GM12875 (cell line): ENCODE results near the gene PSMA3.
A peak's percentile ranks its signal among the peaks of the same experiment; 100 is the strongest.

Experiments
- H3K4me3 ChIP-seq: one replicate; pipeline ENCODE4 v1.5.1; 2011; ENCODE audit warnings: low read depth, low read length, control low read depth
- TF ChIP-seq, protein P1 (sequence below): IDR thresholded peaks from 2 replicates; pipeline ENCODE4 v1.5.1; 2011; ENCODE audit warnings: low read depth, mild to moderate bottlenecking, control low read depth, inconsistent platforms, low read length, moderate library complexity, borderline replicate concordance; ENCODE audit not compliant: insufficient read depth

PSMA3 gene

DNA sequence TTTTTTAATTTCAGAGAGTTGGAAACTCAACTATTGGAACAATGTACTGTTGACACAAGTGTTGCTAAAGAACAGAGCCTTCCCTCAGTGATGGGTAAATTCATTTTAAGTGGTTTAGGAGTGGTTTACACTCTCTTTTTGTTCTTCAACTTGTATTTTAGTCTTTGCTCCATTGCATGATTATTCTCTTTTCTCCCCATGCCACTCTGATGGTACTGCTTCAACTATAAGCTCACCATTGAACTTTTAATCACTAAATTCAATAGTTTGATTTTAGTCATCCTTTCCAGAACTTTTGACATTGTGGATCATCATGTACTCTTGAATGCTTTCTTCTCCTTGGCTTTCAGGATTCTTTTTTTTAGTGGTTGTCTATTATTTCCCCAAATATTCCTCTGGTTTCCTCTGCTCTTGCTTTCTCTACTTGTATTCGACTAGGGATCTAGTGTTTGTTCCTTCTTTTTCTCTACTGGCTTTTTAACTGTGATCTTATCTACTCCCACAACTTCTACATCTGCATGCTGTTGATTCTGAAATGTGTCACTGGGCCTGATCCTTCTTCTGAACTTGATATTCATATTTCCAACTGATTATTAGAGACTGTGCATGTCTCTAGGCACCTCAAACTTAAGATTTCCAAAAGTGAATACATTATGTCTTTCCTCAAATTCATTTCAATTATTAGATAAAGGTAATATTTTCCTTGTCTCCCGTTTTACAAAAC is 29.3 kb upstream of the PSMA3 start:
- TF ChIP-seq, protein P1, sequence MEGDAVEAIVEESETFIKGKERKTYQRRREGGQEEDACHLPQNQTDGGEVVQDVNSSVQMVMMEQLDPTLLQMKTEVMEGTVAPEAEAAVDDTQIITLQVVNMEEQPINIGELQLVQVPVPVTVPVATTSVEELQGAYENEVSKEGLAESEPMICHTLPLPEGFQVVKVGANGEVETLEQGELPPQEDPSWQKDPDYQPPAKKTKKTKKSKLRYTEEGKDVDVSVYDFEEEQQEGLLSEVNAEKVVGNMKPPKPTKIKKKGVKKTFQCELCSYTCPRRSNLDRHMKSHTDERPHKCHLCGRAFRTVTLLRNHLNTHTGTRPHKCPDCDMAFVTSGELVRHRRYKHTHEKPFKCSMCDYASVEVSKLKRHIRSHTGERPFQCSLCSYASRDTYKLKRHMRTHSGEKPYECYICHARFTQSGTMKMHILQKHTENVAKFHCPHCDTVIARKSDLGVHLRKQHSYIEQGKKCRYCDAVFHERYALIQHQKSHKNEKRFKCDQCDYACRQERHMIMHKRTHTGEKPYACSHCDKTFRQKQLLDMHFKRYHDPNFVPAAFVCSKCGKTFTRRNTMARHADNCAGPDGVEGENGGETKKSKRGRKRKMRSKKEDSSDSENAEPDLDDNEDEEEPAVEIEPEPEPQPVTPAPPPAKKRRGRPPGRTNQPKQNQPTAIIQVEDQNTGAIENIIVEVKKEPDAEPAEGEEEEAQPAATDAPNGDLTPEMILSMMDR, result no peak
- no peak overlapping the region for H3K4me3 ChIP-seq

DNA sequence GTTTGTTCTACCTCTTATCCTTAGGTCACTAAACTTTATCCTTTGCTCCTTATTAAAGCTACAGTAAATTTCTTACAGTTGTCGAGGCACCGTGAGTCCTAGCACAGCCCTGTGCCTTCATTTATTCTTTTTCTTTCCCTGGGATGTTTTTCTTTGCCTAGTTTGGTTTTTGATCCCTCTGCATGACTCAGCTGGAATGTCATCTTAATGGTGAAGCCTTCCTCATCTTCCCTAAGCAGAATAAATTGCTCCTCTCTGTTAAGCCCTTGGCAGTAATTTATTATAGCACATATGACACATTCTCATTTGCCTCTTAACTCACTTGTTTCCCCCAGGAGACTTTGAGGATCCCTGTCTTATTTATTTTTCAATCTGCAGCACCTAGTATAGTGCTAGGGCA is 28.1 kb upstream of the PSMA3 start:
- H3K4me3 ChIP-seq, result no peak overlapping the region
- TF ChIP-seq, protein P1, result no peak

DNA sequence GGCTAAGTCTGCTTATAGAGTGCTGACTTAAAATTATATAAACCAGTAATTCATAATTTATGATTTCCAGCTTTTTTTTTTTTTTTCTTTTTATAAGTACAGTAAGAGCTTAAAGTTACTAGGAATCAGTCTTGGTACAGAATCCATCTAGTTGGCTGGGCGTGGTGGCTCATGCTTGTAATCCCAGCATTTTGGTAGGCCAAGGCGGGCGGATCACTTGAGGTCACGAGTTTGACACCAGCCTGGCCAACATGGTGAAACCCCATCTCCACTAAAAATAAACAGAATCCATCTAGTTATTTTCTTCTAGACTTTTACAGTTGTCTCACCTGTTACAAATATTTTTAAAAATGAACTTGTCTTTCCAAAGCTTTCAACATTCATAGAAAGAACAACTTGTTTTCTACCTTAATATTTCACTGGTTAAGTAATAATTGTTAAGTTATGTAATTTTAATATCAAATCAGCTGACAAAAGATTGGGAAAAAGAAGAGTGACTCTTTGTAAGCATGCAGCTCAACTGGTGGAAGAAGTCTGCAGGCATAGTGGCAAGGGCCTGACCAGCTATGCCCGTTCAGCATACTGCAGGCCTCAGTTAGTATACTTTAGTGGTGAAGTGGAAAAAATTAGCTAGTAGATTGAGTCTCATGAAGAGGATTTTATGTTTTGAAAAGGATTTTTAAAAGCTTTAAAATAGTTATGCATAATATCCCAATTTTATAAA is 17.4 kb upstream of the PSMA3 start:
- H3K4me3 ChIP-seq, result no peak overlapping the region
- TF ChIP-seq, protein P1, result no peak

DNA sequence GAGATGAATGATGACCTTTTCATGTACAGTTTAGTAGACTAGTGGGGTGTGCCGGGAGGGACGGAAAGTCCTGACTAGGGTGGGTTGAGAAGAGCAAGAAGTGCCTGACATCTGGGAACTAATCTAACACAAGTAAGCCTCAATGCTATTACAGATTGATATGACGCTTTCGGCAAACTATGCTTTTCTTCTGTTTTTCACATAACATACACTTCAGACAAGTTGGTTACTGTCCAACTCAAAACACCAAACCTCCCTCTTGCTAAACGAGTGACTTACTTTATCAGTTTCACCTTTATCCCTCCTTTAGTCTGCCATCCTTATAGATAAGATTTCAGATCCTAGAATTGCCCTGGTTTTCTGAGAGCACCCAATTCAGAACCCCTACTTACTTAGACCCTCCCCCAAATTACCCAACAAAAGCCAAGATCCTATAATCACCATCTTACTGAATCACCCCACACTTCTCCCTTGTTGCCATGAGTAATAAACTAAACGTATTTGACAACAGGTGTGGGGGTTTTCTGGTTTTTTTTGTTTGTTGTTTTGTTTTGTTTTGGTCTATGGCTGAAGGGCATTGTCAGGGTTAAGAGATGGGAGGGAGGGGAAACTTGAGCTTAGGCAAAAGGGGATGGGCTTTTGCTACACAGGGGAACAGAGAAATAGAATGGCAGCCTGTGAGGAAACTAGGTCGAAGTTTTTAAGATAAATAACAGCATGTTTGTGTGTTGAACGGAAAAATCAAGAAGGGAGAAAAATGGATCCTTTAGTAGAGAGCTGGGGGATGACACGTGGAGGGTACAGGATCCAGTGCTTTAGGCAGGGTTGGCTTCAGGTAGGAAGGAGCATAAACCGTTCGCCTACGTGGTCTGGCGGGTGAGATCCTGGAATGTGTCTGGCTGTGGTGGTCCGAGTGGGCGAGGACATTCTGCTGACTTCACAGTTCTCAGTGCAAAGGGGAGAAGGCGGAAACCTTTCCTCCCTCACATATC is 6.1 kb upstream of the PSMA3 start:
- TF ChIP-seq, protein P1, result no peak
- H3K4me3 ChIP-seq, result no peak overlapping the region

- TF ChIP-seq, protein P1, result no peak
- H3K4me3 ChIP-seq, result peak overlapping the region; percentile 44
Observed at GRCh38 chr14:58239244-58240195, 5.1 kb upstream of the PSMA3 start.
